Neural progenitor cell (in vitro differentiated cells): Measurements from ENCODE around the gene HDAC3. TPM values are rescaled to one million over a fixed set of nuclear protein-coding genes. Genes with fewer than 3 reads are reported as not detected.

Experiments used
- DNase-seq: peaks from one replicate; pipeline ENCODE4 v3.0.0-alpha.2; 2016; ENCODE audit warnings: low spot score
- H2AFZ ChIP-seq: fragments of 200-600 bp; sonication (generic); replicated peaks from 2 replicates; pipeline ENCODE4 v1.6.1; 2016; ENCODE audit warnings: antibody characterized with exemption
- H3F3A ChIP-seq: fragments of 200-600 bp; sonication (generic); 2 replicates; pipeline ENCODE4 v1.6.1; 2016; ENCODE audit warnings: antibody characterized with exemption, low read depth
- H3K27ac ChIP-seq: fragments of 200-600 bp; sonication (generic); 2 replicates; pipeline ENCODE4 v1.5.1; 2016; ENCODE audit warnings: mild to moderate bottlenecking
- H3K27me3 ChIP-seq: fragments of 200-600 bp; sonication (generic); 2 replicates; pipeline ENCODE4 v1.6.1; 2016; ENCODE audit warnings: mild to moderate bottlenecking, moderate library complexity
- H3K36me3 ChIP-seq: fragments of 200-600 bp; sonication (generic); 2 replicates; pipeline ENCODE4 v1.5.1; 2016
- H3K4me1 ChIP-seq: fragments of 200-600 bp; sonication (generic); 2 replicates; pipeline ENCODE4 v1.6.1; 2016; ENCODE audit warnings: mixed run types
- H3K4me2 ChIP-seq: fragments of 200-600 bp; sonication (generic); 2 replicates; pipeline ENCODE4 v1.6.1; 2016
- H3K4me3 ChIP-seq: fragments of 200-600 bp; sonication (generic); 2 replicates; pipeline ENCODE4 v1.5.1; 2016
- H3K79me2 ChIP-seq: fragments of 200-600 bp; sonication (generic); 2 replicates; pipeline ENCODE4 v1.6.1; 2016; ENCODE audit warnings: low read depth
- H3K9ac ChIP-seq: fragments of 200-600 bp; sonication (generic); 2 replicates; pipeline ENCODE4 v1.6.1; 2016
- H3K9me3 ChIP-seq: fragments of 200-600 bp; sonication (generic); 2 replicates; pipeline ENCODE4 v1.5.1; 2016; ENCODE audit warnings: low read depth
- H4K20me1 ChIP-seq: fragments of 200-600 bp; sonication (generic); 2 replicates; pipeline ENCODE4 v1.6.1; 2016; ENCODE audit warnings: low read depth
- H3K27ac Mint-ChIP-seq: 3 replicates; pipeline ENCODE4 v1.8.0; 2021; ENCODE audit warnings: mixed read lengths
- H3K27me3 Mint-ChIP-seq: 2 replicates; pipeline ENCODE4 v1.8.0; 2022; ENCODE audit warnings: low read depth, mild to moderate bottlenecking, inconsistent platforms, moderate library complexity, mixed read lengths; ENCODE audit not compliant: insufficient read depth
- H3K36me3 Mint-ChIP-seq: 3 replicates; pipeline ENCODE4 v1.8.0; 2021; ENCODE audit warnings: mixed read lengths
- H3K4me1 Mint-ChIP-seq: 3 replicates; pipeline ENCODE4 v1.8.0; 2021; ENCODE audit warnings: mixed read lengths
- H3K4me3 Mint-ChIP-seq: 3 replicates; pipeline ENCODE4 v1.8.0; 2021; ENCODE audit warnings: mild to moderate bottlenecking, moderate library complexity, mixed read lengths
- H3K9me3 Mint-ChIP-seq: 3 replicates; pipeline ENCODE4 v1.8.0; 2020; ENCODE audit warnings: mixed read lengths
- CTCF ChIP-seq: fragments of 200-600 bp; sonication (generic); IDR thresholded peaks from 2 replicates; pipeline ENCODE4 v1.5.1; 2017; ENCODE audit warnings: antibody characterized with exemption, mild to moderate bottlenecking
- EZH2 ChIP-seq: fragments of 200-600 bp; sonication (generic); IDR thresholded peaks from 2 replicates; pipeline ENCODE4 v1.6.1; 2017; ENCODE audit warnings: antibody characterized with exemption, mild to moderate bottlenecking, moderate library complexity
- EZH2phosphoT487 ChIP-seq: fragments of 200-600 bp; sonication (generic); IDR thresholded peaks from 2 replicates; pipeline ENCODE4 v1.6.1; 2017; ENCODE audit warnings: antibody characterized with exemption
- total RNA-seq: library from RNA; depleted of rRNA; stranded (reverse); fragments of >200 nt; gene quantifications from 2 replicates; pipeline ENCODE4 v1.2.3, GENCODE V29; 2015; ENCODE audit warnings: low replicate concordance

The HDAC3 gene
- total RNA-seq, 1 donor from 2014 or later: 57.3 TPM

GRCh38 chr5:141669520-141669919, 32.9 kb upstream of the HDAC3 start:
- Mint-ChIP-seq H3K27ac (no peak overlapping the region), H3K9me3 (no peaks in the 10 kb centered on the region), H3K4me1 (peaks cover 18% of the 10 kb centered on the region), H3K27me3 (peaks cover 5% of the 10 kb centered on the region), H3K4me3 (no peak overlapping the region), H3K36me3 (peaks cover 12% of the 10 kb centered on the region)
- Histone ChIP-seq H3K36me3 (peaks cover under 1% of the 10 kb centered on the region), H3K9me3 (no peaks in the 10 kb centered on the region), H3K27me3 (no peaks in the 10 kb centered on the region), H4K20me1 (no peaks in the 10 kb centered on the region), H3K79me2 (no peaks in the 10 kb centered on the region), H3K9ac (no peak overlapping the region), H3K4me3 (no peak overlapping the region), H3K4me1 (no peaks in the 10 kb centered on the region), H3K27ac (no peak overlapping the region), H3F3A (peaks cover 7% of the 10 kb centered on the region), H2AFZ (no peak overlapping the region), H3K4me2 (no peak overlapping the region)
- no peak for DNase-seq
- peak; percentile 18 for TF ChIP-seq CTCF
- TF ChIP-seq EZH2: no peak
- no peak for TF ChIP-seq EZH2phosphoT487

GRCh38 chr5:141668601-141669265, 32.1 kb upstream of the HDAC3 start:
- Histone ChIP-seq H3K9me3 (no peaks in the 10 kb centered on the region), H3K36me3 (peaks cover 3% of the 10 kb centered on the region), H3K27me3 (no peaks in the 10 kb centered on the region), H3K4me1 (no peaks in the 10 kb centered on the region), H3K4me2 (no peak overlapping the region), H3K79me2 (no peaks in the 10 kb centered on the region), H4K20me1 (no peaks in the 10 kb centered on the region), H3K27ac (no peak overlapping the region), H3K4me3 (no peak overlapping the region), H3K9ac (no peak overlapping the region), H3F3A (peaks cover 7% of the 10 kb centered on the region), H2AFZ (no peak overlapping the region)
- H3K27me3 Mint-ChIP-seq: peaks cover 5% of the 10 kb centered on the region
- peaks cover 16% of the 10 kb centered on the region for H3K4me1 Mint-ChIP-seq
- DNase-seq: no peak
- no peak overlapping the region for H3K27ac Mint-ChIP-seq
- H3K9me3 Mint-ChIP-seq: no peaks in the 10 kb centered on the region
- H3K4me3 Mint-ChIP-seq: no peak overlapping the region
- TF ChIP-seq EZH2phosphoT487 (no peak), EZH2 (no peak), CTCF (no peak)
- H3K36me3 Mint-ChIP-seq: peaks cover 12% of the 10 kb centered on the region

- Histone ChIP-seq H3K36me3 (peaks cover 3% of the 10 kb centered on the region), H3K4me1 (no peaks in the 10 kb centered on the region), H3K4me2 (no peak overlapping the region), H2AFZ (no peak overlapping the region), H3K9me3 (no peaks in the 10 kb centered on the region), H4K20me1 (no peaks in the 10 kb centered on the region), H3K27me3 (no peaks in the 10 kb centered on the region), H3K27ac (no peak overlapping the region), H3F3A (peaks cover 7% of the 10 kb centered on the region), H3K9ac (no peak overlapping the region), H3K79me2 (no peaks in the 10 kb centered on the region), H3K4me3 (no peak overlapping the region)
- Mint-ChIP-seq H3K4me3 (no peak overlapping the region), H3K27me3 (peaks cover 5% of the 10 kb centered on the region), H3K4me1 (peaks cover 7% of the 10 kb centered on the region), H3K9me3 (no peaks in the 10 kb centered on the region), H3K36me3 (peaks cover 15% of the 10 kb centered on the region), H3K27ac (no peak overlapping the region)
- TF ChIP-seq EZH2: no peak
- no peak for TF ChIP-seq CTCF
- TF ChIP-seq EZH2phosphoT487: no peak
- DNase-seq: no peak
These were observed 29.6 kb upstream of the HDAC3 start for GRCh38 chr5:141665995-141666940.
